ENCODE data around the gene ST8SIA4. TPM values are rescaled to one million over a fixed set of nuclear protein-coding genes. Genes with fewer than 3 reads are reported as not detected.

The ST8SIA4 gene
- total and polyA plus RNA-seq, 2 donors (not counting 3 experiments of a cell fraction or from before 2014, with no cell fraction given) = 4.5 to 25.0 TPM

DNA sequence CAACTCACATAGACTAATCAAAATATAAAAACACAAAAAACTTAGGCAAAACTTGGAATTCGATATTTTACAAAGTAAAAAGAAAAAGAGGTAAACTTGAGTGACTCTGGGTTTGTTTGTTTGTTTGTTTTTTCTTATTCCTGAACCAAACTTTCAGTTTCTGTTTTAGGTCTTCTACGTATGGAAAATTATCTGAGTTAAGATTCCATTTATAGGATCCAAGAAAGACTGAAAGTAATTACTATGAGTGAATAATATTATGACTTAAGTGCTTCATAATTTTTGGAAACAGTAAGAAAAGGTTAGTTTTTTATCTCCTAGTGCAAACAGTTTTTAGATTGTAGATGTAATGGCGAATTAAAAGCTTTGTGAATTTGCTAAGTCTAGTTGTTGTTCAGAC lies 13.2 kb downstream of the ST8SIA4 start:
- ChIA-PET CTCF (no interaction called here), POLR2A (no interaction called here)
- TF ChIP-seq EZH2 (IDR thresholded peaks at IDR 0.05; ENCODE audit: borderline replicate concordance, low read depth, low read length, severe bottlenecking) = no peak
- TF ChIP-seq, protein P1, sequence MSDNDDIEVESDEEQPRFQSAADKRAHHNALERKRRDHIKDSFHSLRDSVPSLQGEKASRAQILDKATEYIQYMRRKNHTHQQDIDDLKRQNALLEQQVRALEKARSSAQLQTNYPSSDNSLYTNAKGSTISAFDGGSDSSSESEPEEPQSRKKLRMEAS (IDR thresholded peaks at IDR 0.05; ENCODE audit: insufficient read depth, insufficient read length) = no peak
- TF ChIP-seq, protein P2, sequence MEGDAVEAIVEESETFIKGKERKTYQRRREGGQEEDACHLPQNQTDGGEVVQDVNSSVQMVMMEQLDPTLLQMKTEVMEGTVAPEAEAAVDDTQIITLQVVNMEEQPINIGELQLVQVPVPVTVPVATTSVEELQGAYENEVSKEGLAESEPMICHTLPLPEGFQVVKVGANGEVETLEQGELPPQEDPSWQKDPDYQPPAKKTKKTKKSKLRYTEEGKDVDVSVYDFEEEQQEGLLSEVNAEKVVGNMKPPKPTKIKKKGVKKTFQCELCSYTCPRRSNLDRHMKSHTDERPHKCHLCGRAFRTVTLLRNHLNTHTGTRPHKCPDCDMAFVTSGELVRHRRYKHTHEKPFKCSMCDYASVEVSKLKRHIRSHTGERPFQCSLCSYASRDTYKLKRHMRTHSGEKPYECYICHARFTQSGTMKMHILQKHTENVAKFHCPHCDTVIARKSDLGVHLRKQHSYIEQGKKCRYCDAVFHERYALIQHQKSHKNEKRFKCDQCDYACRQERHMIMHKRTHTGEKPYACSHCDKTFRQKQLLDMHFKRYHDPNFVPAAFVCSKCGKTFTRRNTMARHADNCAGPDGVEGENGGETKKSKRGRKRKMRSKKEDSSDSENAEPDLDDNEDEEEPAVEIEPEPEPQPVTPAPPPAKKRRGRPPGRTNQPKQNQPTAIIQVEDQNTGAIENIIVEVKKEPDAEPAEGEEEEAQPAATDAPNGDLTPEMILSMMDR (IDR thresholded peaks at IDR 0.05; ENCODE audit: extremely low read depth in 1 of 2, insufficient read depth in 1 of 2, low read depth in 1 of 2, low read length in 2 of 2) = no peak
- Histone ChIP-seq H3K36me3 (ENCODE audit: control insufficient read depth in 2 of 2, extremely low read depth in 1 of 2, insufficient read depth in 2 of 2, low read length in 2 of 2) (peaks cover 0 to 2% of the 10 kb centered on the region in 2 experiments), H3K4me3 (replicated peaks in 1 of 3; ENCODE audit: insufficient read depth in 1 of 3, low read depth in 1 of 3, low read length in 3 of 3) (peak overlapping the region in 2 of 3 experiments; percentile 2 to 10), H3K9ac (replicated peaks; ENCODE audit: extremely low read depth, insufficient read depth, low read length) (no peak overlapping the region), H3K27ac (ENCODE audit: insufficient read depth, low read depth, low read length) (no peak overlapping the region), H4K20me1 (replicated peaks; ENCODE audit: control insufficient read depth, extremely low read depth, insufficient read depth, low read length) (no peaks in the 10 kb centered on the region), H3K9me1 (replicated peaks; ENCODE audit: control insufficient read depth, extremely low read depth, insufficient read depth, low read length) (no peaks in the 10 kb centered on the region), H3K79me2 (ENCODE audit: control insufficient read depth, insufficient read depth, low read length) (no peaks in the 10 kb centered on the region), H3K9me3 (replicated peaks; ENCODE audit: control insufficient read depth, insufficient read depth, low read length) (no peaks in the 10 kb centered on the region), H3K27me3 (ENCODE audit: control insufficient read depth in 2 of 2, insufficient read depth in 2 of 2, low read length in 2 of 2) (no peaks in the 10 kb centered on the region), H3K4me2 (ENCODE audit: insufficient read depth, low read length) (peak overlapping the region; percentile 24), H3K4me1 (ENCODE audit: control insufficient read depth, extremely low read depth, insufficient read depth, low read length) (peaks cover 7% of the 10 kb centered on the region), H2AFZ (ENCODE audit: low read depth, low read length) (no peak overlapping the region)
- FAIRE-seq (no peak), DNase-seq (ENCODE audit: low read depth, low spot score) (peak; percentile 4)
- BruUV-seq (replicated peaks) = no TSS peak
- dilution Hi-C loops (cut with MboI; ENCODE audit: extremely low pct_ligation_motif_present, low sequenced_read_pairs) = no loop called here
- intact Hi-C loops (cut with micrococcal nuclease) = no loop called here

DNA sequence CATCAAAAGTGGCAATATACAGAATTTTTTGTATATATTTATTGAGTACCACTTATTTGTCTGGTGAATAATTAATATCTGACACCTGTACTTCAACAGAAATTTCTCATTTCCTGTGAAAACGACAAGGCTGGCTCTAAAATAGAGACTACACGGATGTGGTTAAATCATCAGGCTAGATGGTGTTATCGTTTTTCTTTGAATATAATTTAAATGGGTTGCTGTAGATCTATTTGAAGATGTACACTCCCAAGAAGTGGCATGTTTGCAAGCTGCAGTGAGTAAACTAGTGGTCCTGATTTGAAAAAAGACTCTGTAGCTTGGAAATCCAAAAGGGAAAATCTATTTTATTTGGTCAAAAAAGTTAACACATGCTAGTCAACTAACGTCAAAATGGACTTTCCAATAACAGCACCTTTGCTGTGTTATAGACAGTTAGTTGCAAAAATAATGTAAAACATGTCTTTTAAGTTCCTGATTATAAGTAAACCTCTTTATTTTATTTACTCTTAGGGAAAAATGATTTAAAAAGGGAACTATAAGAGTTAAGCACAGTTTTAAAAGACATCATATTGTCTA lies 13.8 kb downstream of the ST8SIA4 start:
- peaks cover 11% of the 10 kb centered on the region for H3K4me1 ChIP-seq (ENCODE audit: control insufficient read depth, extremely low read depth, insufficient read depth, low read length)
- ChIA-PET POLR2A (no interaction called here), CTCF (no interaction called here)
- no peak overlapping the region for H3K9ac ChIP-seq (replicated peaks; ENCODE audit: extremely low read depth, insufficient read depth, low read length)
- no peaks in the 10 kb centered on the region for H3K9me1 ChIP-seq (replicated peaks; ENCODE audit: control insufficient read depth, extremely low read depth, insufficient read depth, low read length)
- H2AFZ ChIP-seq (ENCODE audit: low read depth, low read length) = no peak overlapping the region
- peak overlapping the region; percentile 24 for H3K4me2 ChIP-seq (ENCODE audit: insufficient read depth, low read length)
- H3K36me3 ChIP-seq (ENCODE audit: control insufficient read depth in 2 of 2, extremely low read depth in 1 of 2, insufficient read depth in 2 of 2, low read length in 2 of 2) = peaks cover 0 to 2% of the 10 kb centered on the region in 2 experiments
- H3K9me3 ChIP-seq (replicated peaks; ENCODE audit: control insufficient read depth, insufficient read depth, low read length) = no peaks in the 10 kb centered on the region
- FAIRE-seq (no peak), DNase-seq (ENCODE audit: low read depth, low spot score) (no peak)
- no TSS peak for BruUV-seq (replicated peaks)
- TF ChIP-seq, protein P2 (IDR thresholded peaks at IDR 0.05; ENCODE audit: extremely low read depth in 1 of 2, insufficient read depth in 1 of 2, low read depth in 1 of 2, low read length in 2 of 2) = no peak
- no peak for TF ChIP-seq POLR2A (IDR thresholded peaks at IDR 0.05; ENCODE audit: low read depth, low read length)
- no peak for TF ChIP-seq GATA2 (IDR thresholded peaks at IDR 0.05; ENCODE audit: insufficient read depth, insufficient read length, low read depth, low read length)
- TF ChIP-seq MYC (IDR thresholded peaks at IDR 0.05; ENCODE audit: low read depth, low read length) = no peak
- no peak for TF ChIP-seq POLR2AphosphoS5 (IDR thresholded peaks at IDR 0.05; ENCODE audit: insufficient read depth, low read depth, low read length)
- TF ChIP-seq, protein P1 (IDR thresholded peaks at IDR 0.05; ENCODE audit: insufficient read depth, insufficient read length) = no peak
- TF ChIP-seq JUN (IDR thresholded peaks at IDR 0.05; ENCODE audit: borderline replicate concordance, insufficient read depth, insufficient read length, low read depth) = no peak
- no peak for TF ChIP-seq FOS (IDR thresholded peaks at IDR 0.05; ENCODE audit: borderline replicate concordance, insufficient read depth, low read length)
- TF ChIP-seq EZH2 (IDR thresholded peaks at IDR 0.05; ENCODE audit: borderline replicate concordance, low read depth, low read length, severe bottlenecking) = no peak
- no peaks in the 10 kb centered on the region for H4K20me1 ChIP-seq (replicated peaks; ENCODE audit: control insufficient read depth, extremely low read depth, insufficient read depth, low read length)
- H3K4me3 ChIP-seq (replicated peaks in 1 of 3; ENCODE audit: insufficient read depth in 1 of 3, low read depth in 1 of 3, low read length in 3 of 3) = no peak overlapping the region
- H3K27ac ChIP-seq (ENCODE audit: insufficient read depth, low read depth, low read length) = no peak overlapping the region
- dilution Hi-C loops (cut with MboI; ENCODE audit: extremely low pct_ligation_motif_present, low sequenced_read_pairs) = no loop called here
- intact Hi-C loops (cut with micrococcal nuclease) = no loop called here
- no peaks in the 10 kb centered on the region for H3K79me2 ChIP-seq (ENCODE audit: control insufficient read depth, insufficient read depth, low read length)
- H3K27me3 ChIP-seq (ENCODE audit: control insufficient read depth in 2 of 2, insufficient read depth in 2 of 2, low read length in 2 of 2) = no peaks in the 10 kb centered on the region

Measured in endothelial cell of umbilical vein (primary cell).